ENCODE measurements around the gene GJC1. TPM values are rescaled to one million over a fixed set of nuclear protein-coding genes. Genes with fewer than 3 reads are reported as not detected.

GJC1 gene
- total and polyA plus RNA-seq, 9 of the 15 experiments (the other 6 are each of a cell fraction or from before 2014, with no cell fraction given), result 0.04 to 1.4 (median 0.18) TPM; not detected in 1

DNA sequence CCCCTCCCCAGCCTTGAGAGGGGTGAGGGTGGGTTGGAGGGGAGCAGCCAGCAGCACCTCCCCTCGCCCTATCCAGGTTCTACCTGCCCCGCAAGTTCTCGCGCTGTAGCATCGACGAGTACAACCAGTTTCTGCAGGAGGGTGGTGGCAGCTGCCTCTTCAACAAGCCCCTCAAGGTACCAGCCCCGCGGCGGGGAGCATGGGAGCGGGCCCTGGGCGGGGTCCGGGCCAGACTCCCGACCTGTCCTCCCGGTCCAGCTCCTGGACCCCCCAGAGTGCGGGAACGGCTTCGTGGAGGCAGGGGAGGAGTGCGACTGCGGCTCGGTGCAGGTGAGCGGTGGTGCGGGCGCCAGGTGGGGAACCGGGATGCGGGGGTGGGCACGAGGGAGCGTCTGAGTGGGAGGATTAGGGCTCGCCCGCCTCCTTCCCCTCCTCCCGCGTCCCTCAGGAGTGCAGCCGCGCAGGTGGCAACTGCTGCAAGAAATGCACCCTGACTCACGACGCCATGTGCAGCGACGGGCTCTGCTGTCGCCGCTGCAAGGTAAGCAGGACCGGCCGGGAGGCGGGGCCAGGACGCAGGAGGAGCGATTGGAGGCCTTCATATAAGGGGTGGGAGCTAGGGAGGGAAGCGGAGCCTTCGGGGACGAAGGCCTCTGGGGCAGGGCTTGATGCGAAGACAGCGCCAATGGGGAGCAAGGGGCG is 54.8 kb downstream of the GJC1 start (continued):
- TF ChIP-seq AFF4 (CRISPR knock-in tag; IDR thresholded peaks at IDR 0.05) (no peak), GABPA (tag; conservative IDR thresholded peaks at IDR 0.05; ENCODE audit: low read depth) (no peak), GATAD2B (IDR thresholded peaks at IDR 0.05; ENCODE audit: borderline replicate concordance) (no peak), CLOCK (CRISPR knock-in tag; IDR thresholded peaks at IDR 0.05; ENCODE audit: borderline replicate concordance) (no peak), BCLAF1 (IDR thresholded peaks at IDR 0.05; ENCODE audit: borderline replicate concordance in 1 of 2, control insufficient read depth in 1 of 2, low read depth in 2 of 2, low read length in 1 of 2) (no peak), ZNF354B (CRISPR knock-in tag; IDR thresholded peaks at IDR 0.05) (no peak), IFI16 (CRISPR knock-in tag; IDR thresholded peaks at IDR 0.05) (no peak), ZNF778 (CRISPR knock-in tag; IDR thresholded peaks at IDR 0.05) (no peak), SAFB (IDR thresholded peaks at IDR 0.05; ENCODE audit: borderline replicate concordance, low read depth, low read length) (no peak), NCOA1 (IDR thresholded peaks at IDR 0.05; ENCODE audit: low read depth) (no peak), CEBPB (tag; IDR thresholded peaks at IDR 0.05) (no peak)
- TF ChIP-seq, protein P1, sequence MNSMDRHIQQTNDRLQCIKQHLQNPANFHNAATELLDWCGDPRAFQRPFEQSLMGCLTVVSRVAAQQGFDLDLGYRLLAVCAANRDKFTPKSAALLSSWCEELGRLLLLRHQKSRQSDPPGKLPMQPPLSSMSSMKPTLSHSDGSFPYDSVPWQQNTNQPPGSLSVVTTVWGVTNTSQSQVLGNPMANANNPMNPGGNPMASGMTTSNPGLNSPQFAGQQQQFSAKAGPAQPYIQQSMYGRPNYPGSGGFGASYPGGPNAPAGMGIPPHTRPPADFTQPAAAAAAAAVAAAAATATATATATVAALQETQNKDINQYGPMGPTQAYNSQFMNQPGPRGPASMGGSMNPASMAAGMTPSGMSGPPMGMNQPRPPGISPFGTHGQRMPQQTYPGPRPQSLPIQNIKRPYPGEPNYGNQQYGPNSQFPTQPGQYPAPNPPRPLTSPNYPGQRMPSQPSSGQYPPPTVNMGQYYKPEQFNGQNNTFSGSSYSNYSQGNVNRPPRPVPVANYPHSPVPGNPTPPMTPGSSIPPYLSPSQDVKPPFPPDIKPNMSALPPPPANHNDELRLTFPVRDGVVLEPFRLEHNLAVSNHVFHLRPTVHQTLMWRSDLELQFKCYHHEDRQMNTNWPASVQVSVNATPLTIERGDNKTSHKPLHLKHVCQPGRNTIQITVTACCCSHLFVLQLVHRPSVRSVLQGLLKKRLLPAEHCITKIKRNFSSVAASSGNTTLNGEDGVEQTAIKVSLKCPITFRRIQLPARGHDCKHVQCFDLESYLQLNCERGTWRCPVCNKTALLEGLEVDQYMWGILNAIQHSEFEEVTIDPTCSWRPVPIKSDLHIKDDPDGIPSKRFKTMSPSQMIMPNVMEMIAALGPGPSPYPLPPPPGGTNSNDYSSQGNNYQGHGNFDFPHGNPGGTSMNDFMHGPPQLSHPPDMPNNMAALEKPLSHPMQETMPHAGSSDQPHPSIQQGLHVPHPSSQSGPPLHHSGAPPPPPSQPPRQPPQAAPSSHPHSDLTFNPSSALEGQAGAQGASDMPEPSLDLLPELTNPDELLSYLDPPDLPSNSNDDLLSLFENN (IDR thresholded peaks at IDR 0.05; ENCODE audit: low read depth in 2 of 2, low read length in 2 of 2), result no peak
